HG03521 (cell line): ENCODE measurements around the gene CFC1.
"Not testable (repeated sequence)": the region's sequence is repeated elsewhere in the genome, so short reads cannot be mapped to it uniquely, and the experiment has no call there.

Experiments used
- ATAC-seq: cut with Tn5 transposase; IDR thresholded peaks from one replicate; pipeline ENCODE4 v1.9.1; 2021; ENCODE audit warnings: mild to moderate bottlenecking, moderate library complexity; ENCODE audit not compliant: unreplicated experiment

Gene CFC1

DNA sequence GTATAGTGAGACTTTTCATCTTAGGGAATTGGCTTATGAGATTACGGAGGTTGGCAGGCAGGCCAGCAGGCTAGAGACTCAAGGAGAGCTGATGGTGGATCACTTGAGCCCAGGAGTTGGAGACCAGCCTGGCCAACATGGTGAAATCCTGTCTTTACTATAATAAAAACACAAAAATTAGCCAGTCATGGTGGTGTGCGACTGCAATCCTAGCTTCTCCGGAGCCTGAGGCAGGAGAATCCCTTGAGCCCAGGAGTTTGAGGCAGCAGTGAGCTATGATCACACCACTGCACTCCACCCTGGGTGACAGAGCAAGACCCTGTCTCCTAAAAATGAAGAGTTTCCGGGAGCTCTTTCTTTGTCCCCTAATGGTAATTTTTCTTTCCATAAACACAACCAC lies 14.6 kb downstream of the CFC1 start:
- not testable (repeated sequence) for ATAC-seq

GRCh38 chr2:130583582-130583981 lies 15.8 kb downstream of the CFC1 start:
- ATAC-seq = not testable (repeated sequence)

- ATAC-seq = not testable (repeated sequence)
Measured at GRCh38 chr2:130582970-130583369, 16.4 kb downstream of the CFC1 start.

DNA sequence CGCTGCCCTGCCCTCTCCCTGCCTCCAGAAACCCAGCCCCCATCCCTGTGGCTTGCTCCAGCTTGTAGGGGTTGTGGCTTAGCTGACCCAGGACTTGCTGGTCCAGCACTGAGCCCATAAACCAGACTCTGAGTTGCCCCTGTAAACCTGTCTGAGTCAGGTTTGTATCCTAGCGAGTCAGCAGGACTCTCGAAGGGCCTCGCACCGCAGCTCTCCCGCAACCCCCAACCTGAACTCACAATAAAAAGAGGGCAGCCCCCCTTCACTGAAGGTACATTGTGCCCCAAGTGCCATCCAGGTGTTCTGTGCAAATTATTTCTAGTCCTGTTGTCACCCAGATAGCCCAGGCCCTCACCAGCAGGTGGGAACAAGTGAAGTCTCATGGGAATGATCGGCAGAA lies 17.9 kb downstream of the CFC1 start:
- ATAC-seq = not testable (repeated sequence)

- not testable (repeated sequence) for ATAC-seq
Measured at GRCh38 chr2:130579121-130579520, 20.3 kb downstream of the CFC1 start.

GRCh38 chr2:130577559-130577958 lies 21.8 kb downstream of the CFC1 start:
- not testable (repeated sequence) for ATAC-seq

- not testable (repeated sequence) for ATAC-seq
Measured at GRCh38 chr2:130576209-130576784, 23.1 kb downstream of the CFC1 start.

GRCh38 chr2:130574230-130574629 lies 25.1 kb downstream of the CFC1 start:
- not testable (repeated sequence) for ATAC-seq

- ATAC-seq = not testable (repeated sequence)
Measured at GRCh38 chr2:130571929-130572328, 27.4 kb downstream of the CFC1 start.

DNA sequence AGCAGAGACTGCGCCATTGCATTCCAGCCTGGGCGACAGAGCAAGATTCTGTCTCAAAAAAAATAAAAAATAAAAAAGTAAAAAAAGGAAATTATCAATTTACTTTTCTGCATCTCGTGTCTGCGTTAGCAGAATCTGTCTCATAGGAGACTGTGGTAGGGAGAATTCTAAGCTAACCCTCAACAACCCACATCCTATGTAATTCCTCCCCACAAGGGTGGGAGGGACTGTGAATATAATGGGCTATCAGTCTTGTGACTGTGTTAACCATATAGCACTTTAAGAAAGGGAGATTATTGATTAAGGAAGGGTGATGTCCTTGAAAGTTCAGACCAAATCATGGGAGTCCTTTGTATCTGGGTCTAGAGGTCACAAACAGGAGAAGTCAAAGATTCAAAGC lies 33.2 kb downstream of the CFC1 start:
- not testable (repeated sequence) for ATAC-seq

- ATAC-seq = not testable (repeated sequence)
Measured at GRCh38 chr2:130556441-130556840, 42.9 kb downstream of the CFC1 start.

DNA sequence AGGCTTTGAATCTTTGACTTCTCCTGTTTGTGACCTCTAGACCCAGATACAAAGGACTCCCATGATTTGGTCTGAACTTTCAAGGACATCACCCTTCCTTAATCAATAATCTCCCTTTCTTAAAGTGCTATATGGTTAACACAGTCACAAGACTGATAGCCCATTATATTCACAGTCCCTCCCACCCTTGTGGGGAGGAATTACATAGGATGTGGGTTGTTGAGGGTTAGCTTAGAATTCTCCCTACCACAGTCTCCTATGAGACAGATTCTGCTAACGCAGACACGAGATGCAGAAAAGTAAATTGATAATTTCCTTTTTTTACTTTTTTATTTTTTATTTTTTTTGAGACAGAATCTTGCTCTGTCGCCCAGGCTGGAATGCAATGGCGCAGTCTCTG lies 45.2 kb downstream of the CFC1 start:
- not testable (repeated sequence) for ATAC-seq

DNA sequence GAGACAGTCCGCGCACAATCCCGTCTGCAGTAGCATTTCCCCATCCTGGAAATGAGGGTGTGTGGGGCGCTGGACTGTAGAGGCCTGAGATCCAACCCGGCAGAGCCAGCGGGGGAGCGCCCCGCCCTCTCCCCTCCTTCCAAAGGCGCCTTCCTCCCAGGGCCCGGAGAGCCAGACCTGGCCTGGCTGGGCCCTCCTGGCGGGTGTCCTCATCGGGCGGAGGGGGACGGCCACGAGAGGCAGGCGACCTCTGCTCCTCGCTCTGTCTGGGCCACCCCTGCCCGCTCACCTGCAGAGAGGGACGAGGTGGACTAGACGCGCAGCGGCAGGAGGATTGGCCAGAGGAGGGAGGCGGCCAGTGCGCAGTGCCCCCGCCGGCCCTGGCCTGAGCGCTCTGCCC lies 49.9 kb downstream of the CFC1 start:
- not testable (repeated sequence) for ATAC-seq

DNA sequence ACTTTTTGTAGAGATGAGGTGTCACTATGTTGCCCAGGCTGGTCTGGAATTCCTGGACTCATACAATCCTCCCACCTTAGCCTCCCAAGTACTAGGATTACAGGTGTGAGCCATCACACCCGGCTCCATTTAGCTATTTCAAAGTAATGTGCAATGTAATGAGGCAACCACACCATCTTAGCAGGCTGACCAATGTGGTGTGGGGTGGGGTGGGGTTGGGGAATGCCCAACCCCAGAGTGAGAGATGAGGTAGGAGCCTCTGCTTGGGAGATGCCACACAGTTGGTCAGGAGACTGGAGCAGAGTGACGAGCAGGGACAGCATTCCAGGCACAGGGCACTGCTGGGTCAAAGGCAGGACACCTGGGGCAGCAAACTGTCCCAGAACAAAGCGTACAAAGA lies 51.0 kb downstream of the CFC1 start:
- not testable (repeated sequence) for ATAC-seq

DNA sequence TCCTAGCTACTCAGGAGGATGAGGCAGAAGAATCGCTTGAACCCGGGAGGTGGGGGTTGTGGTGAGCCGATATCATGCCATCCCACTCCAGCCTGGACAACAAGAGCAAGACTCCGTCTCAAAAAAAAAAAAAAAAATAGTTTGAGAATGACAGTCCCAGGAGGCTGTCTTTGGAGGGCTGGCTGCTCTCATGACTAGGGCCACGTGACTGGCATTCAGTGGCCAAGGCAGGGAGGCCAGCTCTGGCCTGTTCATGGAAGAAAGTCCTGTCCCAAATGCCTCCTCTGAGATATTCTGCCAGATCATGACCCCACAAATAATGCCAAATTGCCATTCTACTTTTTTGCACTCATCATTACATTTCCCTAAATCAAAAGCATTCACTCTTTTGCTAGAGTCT lies 54.4 kb downstream of the CFC1 start:
- not testable (repeated sequence) for ATAC-seq

DNA sequence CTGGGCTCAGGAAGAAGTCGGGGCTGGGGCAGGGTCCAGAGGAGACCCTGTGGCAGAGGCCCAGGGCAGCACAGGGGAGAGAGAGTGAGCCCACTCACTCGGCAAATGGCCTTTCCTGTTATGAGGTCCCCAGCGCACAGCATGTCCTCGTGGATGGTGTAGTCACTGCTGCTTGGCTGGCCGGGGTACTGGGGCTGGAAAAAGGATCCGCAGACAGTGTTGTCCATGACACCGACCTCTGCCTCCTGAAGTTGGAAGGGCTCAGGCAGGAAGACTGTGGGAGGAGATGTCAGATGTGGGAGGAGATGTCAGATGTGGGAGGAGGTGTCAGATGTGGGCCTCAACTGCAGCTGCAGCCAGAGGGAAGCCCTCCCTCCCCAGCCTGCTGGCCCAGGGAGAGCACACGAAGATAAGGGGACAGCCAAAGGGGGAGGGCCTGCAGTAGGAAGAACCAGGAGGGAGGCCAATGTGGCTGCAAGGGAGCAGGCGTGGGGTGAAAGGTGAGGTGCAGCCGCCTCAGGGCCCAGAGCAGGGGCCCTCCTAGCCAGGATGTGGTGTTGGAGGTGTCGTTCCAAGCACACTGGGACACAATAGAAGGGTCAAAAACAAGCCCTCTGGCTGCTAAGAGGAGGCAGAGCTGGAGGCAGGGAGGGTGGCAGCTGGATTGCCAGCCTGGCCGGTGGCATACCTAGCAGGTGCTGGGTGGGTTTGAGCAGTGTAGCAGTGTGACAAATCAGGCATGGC lies 55.4 kb downstream of the CFC1 start:
- ATAC-seq = not testable (repeated sequence)

DNA sequence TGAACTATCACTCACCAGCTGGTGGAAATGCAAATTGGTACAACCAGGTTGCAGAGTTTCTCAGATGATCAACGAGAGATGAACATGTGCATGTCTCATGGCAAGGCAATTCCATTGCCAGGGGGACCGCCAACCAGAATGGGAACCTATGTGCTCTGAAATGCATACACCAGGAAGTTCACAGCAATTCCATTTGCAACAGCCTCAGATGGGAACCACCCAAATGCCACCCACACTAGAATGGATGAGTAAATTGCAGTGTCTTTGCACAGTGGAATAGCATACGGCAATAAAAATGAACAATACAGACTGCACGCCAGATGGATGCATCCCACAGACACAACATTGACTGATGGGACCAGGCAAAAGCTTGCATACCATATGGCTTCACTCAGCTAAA lies 56.6 kb downstream of the CFC1 start:
- not testable (repeated sequence) for ATAC-seq
